ENCODE results near the gene SRPRB.

GRCh38 chr3:133857767-133858166 lies 52.2 kb downstream of the SRPRB start:
- TF ChIP-seq EZH2 (IDR thresholded peaks at IDR 0.05) (no peak), CTCF (IDR thresholded peaks at IDR 0.05) (no peak), EZH2phosphoT487 (IDR thresholded peaks at IDR 0.05) (no peak)

Data from neural progenitor cell (in vitro differentiated cells).